HepG2 (cell line): ENCODE data around the gene C5AR1. TPM values are rescaled to one million over a fixed set of nuclear protein-coding genes. Genes with fewer than 3 reads are reported as not detected.
A peak's percentile ranks its signal among the peaks of the same experiment; 100 is the strongest.

Source experiments
- ATAC-seq: fragments of 200-7000 bp; cut with Tn5 transposase; 3 replicates; pipeline ENCODE4 v1.9.1; 2020; ENCODE audit warnings: mild to moderate bottlenecking, moderate library complexity
- BruUV-seq: library from RNA; stranded (reverse); fragments of 400-500 nt; replicated peaks from 2 replicates; lab custom pipeline; 2021; lab: Mats Ljungman, UMichigan
- CTCF ChIA-PET: fragments of 300-600 bp; formaldehyde crosslinking; extraction: SDS; loops from one replicate; lab custom pipeline; 2021; ENCODE audit warnings: low total read pairs, inconsistent platforms, low intra/inter-chr PET ratio; lab: Yijun Ruan, JAX
- POLR2A ChIA-PET: fragments of 350-600 bp; sonication (Branson Sonifier 250); formaldehyde crosslinking; loops from one replicate; lab custom pipeline; 2020; ENCODE audit warnings: antibody characterized with exemption, inconsistent platforms; lab: Yijun Ruan, JAX
- DNase-seq: peaks from one replicate; pipeline ENCODE4 v3.0.0-alpha.2; 2015; ENCODE audit warnings: low spot score
- FAIRE-seq: peaks from 3 replicates; lab custom pipeline; 2011; peaks lifted over from hg19 to GRCh38; lab: Jason Lieb, UNC
- H2AFZ ChIP-seq: one replicate; pipeline ENCODE4 v1.6.1; 2011; ENCODE audit warnings: low read length, inconsistent platforms
- H3K27ac ChIP-seq: fragments of 300-600 bp; 3 replicates; pipeline ENCODE4 v1.8.0; 2011; ENCODE audit warnings: mixed run types, mild to moderate bottlenecking, mixed read lengths, low read length, inconsistent platforms; ENCODE audit not compliant: insufficient read depth; ENCODE audit errors: extremely low read length
- H3K27me3 ChIP-seq, 2 experiments: fragments of 200-600 bp in 1 of 2; 2 replicates in 1 of 2; 3 replicates in 1 of 2; pipeline versions ENCODE4 v1.6.0 to v1.8.0; 2011; ENCODE audit warnings: low read length in 2 of 2, mild to moderate bottlenecking in 2 of 2, moderate library complexity in 2 of 2, inconsistent platforms in 1 of 2; ENCODE audit not compliant: insufficient read depth in 2 of 2, control insufficient read depth in 1 of 2
- H3K36me3 ChIP-seq, 2 experiments: fragments of 200-600 bp in 1 of 2; replicated peaks in 1 of 2; 2 replicates in 1 of 2; 3 replicates in 1 of 2; pipeline versions ENCODE4 v1.5.1 to v1.8.0; 2011; ENCODE audit warnings: low read length in 2 of 2, inconsistent platforms in 1 of 2; ENCODE audit not compliant: insufficient read depth in 2 of 2, control insufficient read depth in 1 of 2
- H3K4me1 ChIP-seq: 2 replicates; pipeline ENCODE4 v1.5.1; 2012; ENCODE audit warnings: low read length, inconsistent platforms; ENCODE audit not compliant: insufficient read depth
- H3K4me2 ChIP-seq: 2 replicates; pipeline ENCODE4 v1.6.0; 2011; ENCODE audit warnings: low read depth, low read length, inconsistent platforms
- H3K4me3 ChIP-seq, 3 experiments: fragments of 200-600 bp in 1 of 3; sonication (generic), shearing (Covaris generic) in 1 of 3; replicated peaks in 1 of 3; 2 replicates each; pipeline ENCODE4 v1.5.1; 2011 to 2016; ENCODE audit warnings: low read length in 3 of 3, inconsistent platforms in 2 of 3, low read depth in 2 of 3, mild to moderate bottlenecking in 2 of 3, control low read depth in 1 of 3, mixed read lengths in 1 of 3; ENCODE audit not compliant: insufficient read depth in 1 of 3
- H3K79me2 ChIP-seq: one replicate; pipeline ENCODE4 v1.6.1; 2011; ENCODE audit warnings: low read length, inconsistent platforms; ENCODE audit not compliant: insufficient read depth
- H3K9ac ChIP-seq: 2 replicates; pipeline ENCODE4 v1.6.0; 2011; ENCODE audit warnings: mild to moderate bottlenecking, low read depth, low read length, inconsistent platforms; ENCODE audit not compliant: insufficient read depth
- H3K9me3 ChIP-seq: 2 replicates; pipeline ENCODE4 v1.5.1; 2012; ENCODE audit warnings: mild to moderate bottlenecking, low read length
- H4K20me1 ChIP-seq: 2 replicates; pipeline ENCODE4 v1.6.0; 2011; ENCODE audit warnings: inconsistent platforms, mild to moderate bottlenecking, low read length, moderate library complexity; ENCODE audit not compliant: insufficient read depth
- ARID5B ChIP-seq: IDR thresholded peaks from 2 replicates; pipeline ENCODE4 v1.4.0; 2020; ENCODE audit warnings: mild to moderate bottlenecking, missing genetic modification reagents
- FLYWCH1 ChIP-seq: sonication (generic); formaldehyde crosslinking; IDR thresholded peaks from 2 replicates; pipeline ENCODE4 v1.8.1; 2023; ENCODE audit warnings: mild to moderate bottlenecking, missing genetic modification reagents
- HBP1 ChIP-seq: IDR thresholded peaks from 2 replicates; pipeline ENCODE4 v1.6.1; 2016; ENCODE audit warnings: low read depth, control low read depth
- RAD51 ChIP-seq: fragments of 450-650 bp; IDR thresholded peaks from 2 replicates; pipeline ENCODE4 v1.6.1; 2016; ENCODE audit warnings: borderline replicate concordance
- TARDBP ChIP-seq: sonication (generic); formaldehyde crosslinking; IDR thresholded peaks from 2 replicates; pipeline ENCODE4 v1.8.0; 2022; ENCODE audit warnings: mild to moderate bottlenecking, missing genetic modification reagents
- ZFY ChIP-seq: sonication (generic); formaldehyde crosslinking; IDR thresholded peaks from 2 replicates; pipeline ENCODE4 v1.4.0; 2020; ENCODE audit warnings: missing genetic modification reagents
- ZNF513 ChIP-seq: sonication (generic); formaldehyde crosslinking; conservative IDR thresholded peaks from 2 replicates; pipeline ENCODE4 v1.5.0; 2020; ENCODE audit warnings: missing genetic modification reagents
- ZNF570 ChIP-seq: sonication (generic); formaldehyde crosslinking; IDR thresholded peaks from 2 replicates; pipeline ENCODE4 v1.4.0; 2020; ENCODE audit warnings: mild to moderate bottlenecking, missing genetic modification reagents, borderline replicate concordance
- ZNF7 ChIP-seq: IDR thresholded peaks from 2 replicates; pipeline ENCODE4 v1.6.1; 2016; ENCODE audit warnings: missing biosample characterization, missing genetic modification reagents
- ZNF703 ChIP-seq: sonication (generic); formaldehyde crosslinking; IDR thresholded peaks from 2 replicates; pipeline ENCODE4 v1.5.1; 2020; ENCODE audit warnings: missing genetic modification reagents, mild to moderate bottlenecking, moderate library complexity, borderline replicate concordance
- WGBS: methylation state at CpG from one replicate; pipeline ENCODE4 v1.1.6; 2017; ENCODE audit warnings: low lambda C conversion rate; 5-methylcytosine and 5-hydroxymethylcytosine counted together
- in situ Hi-C: cut with HindIII; loops from 2 replicates; pipeline ENCODE4 v1.10.0; 2017; ENCODE audit warnings: low pct_unique_long_range_greater_than_20kb; ENCODE audit not compliant: extremely low pct_ligation_motif_present
- intact Hi-C: fragments of 100-400 bp; cut with micrococcal nuclease; formaldehyde crosslinking; loops from one replicate; pipeline ENCODE4 v1.10.0; 2022; ENCODE audit not compliant: unreplicated experiment
- polyA plus RNA-seq, 8 experiments: library from polyadenylated mRNA; depleted of rRNA in 3 of 8; stranded (reverse) in 7 of 8; unstranded in 1 of 8; fragments of >200 nt; fragmentation: Illumina TruSeq in 4 of 8; extraction: Trizol in 4 of 8; gene quantifications; 2 replicates each; pipeline versions ENCODE4 v1.2.1 to v1.2.3, GENCODE V29; 2011 to 2016; ENCODE audit warnings: low read depth in 4 of 8, missing spikeins in 1 of 8, mixed read lengths in 1 of 8; ENCODE audit not compliant: insufficient read depth in 1 of 8
- total RNA-seq, 5 experiments: library from RNA; depleted of rRNA; stranded (reverse); fragments of >200 nt; fragmentation: Illumina TruSeq; extraction: Trizol; gene quantifications; 2 replicates each; pipeline ENCODE4 v1.2.3, GENCODE V29; 2016; ENCODE audit warnings: low read depth in 1 of 5

The C5AR1 gene
- total and polyA plus RNA-seq, 2 of the 13 experiments (the other 11 are each of a cell fraction or from before 2014, with no cell fraction given), result 0.07 to 1.6 TPM

GRCh38 chr19:47324502-47324901 is 14.8 kb downstream of the C5AR1 start:
- ATAC-seq (no peak), DNase-seq (no peak), FAIRE-seq (no peak)
- in situ Hi-C loops (no loop called here), intact Hi-C loops (no loop called here)
- Histone ChIP-seq H3K79me2 (no peaks in the 10 kb centered on the region), H3K4me2 (no peak overlapping the region), H3K27ac (no peak overlapping the region), H3K4me1 (0 out of 2 replicates have a peak, but pooled peaks cover 8% of the 10 kb centered on the region), H4K20me1 (no peaks in the 10 kb centered on the region), H3K4me3 (no peak overlapping the region), H2AFZ (no peak overlapping the region), H3K36me3 (no peaks in the 10 kb centered on the region), H3K9me3 (no peaks in the 10 kb centered on the region), H3K27me3 (peaks cover 3 to 7% of the 10 kb centered on the region in 2 experiments; a peak in 1 of 5 replicates), H3K9ac (no peak overlapping the region)
- no peak for TF ChIP-seq ZNF7 (CRISPR knock-in tag)
- TF ChIP-seq HBP1 (CRISPR knock-in tag), result no peak
- no peak for TF ChIP-seq TARDBP (CRISPR knock-in tag)
- TF ChIP-seq ZNF570, result no peak
- TF ChIP-seq ZNF703 (CRISPR knock-in tag), result no peak
- TF ChIP-seq RAD51, result 0 out of 2 replicates have a peak, but pooled peaks have one; percentile 4
- no peak for TF ChIP-seq ZFY (CRISPR knock-in tag)
- BruUV-seq, result no TSS peak
- WGBS, result 14% methylated on average over 5 of the region's 9 CpGs
- POLR2A ChIA-PET, result no interaction called here
- CTCF ChIA-PET, result no interaction called here

GRCh38 chr19:47330466-47330869 is 20.8 kb downstream of the C5AR1 start:
- no peak overlapping the region for H3K27ac ChIP-seq
- peak; percentile 48 for ATAC-seq
- intact Hi-C loops, result no loop called here
- TF ChIP-seq ZNF513 (CRISPR knock-in tag) (no peak), FLYWCH1 (CRISPR knock-in tag) (no peak), ARID5B (CRISPR knock-in tag) (peak; percentile 24; the same call in 1 of the 2 replicates)

More at GRCh38 chr19:47330466-47330869, 20.8 kb downstream of the C5AR1 start:
- POLR2A ChIA-PET, result interaction anchor here (1.1 to 2.6 kb wide), 2 partner anchors 15 to 18 kb away, joined by 3 to 8 read pairs; partner anchors contain the start of gene DHX34
- peaks cover 1 to 18% of the 10 kb centered on the region in 2 experiments; a peak in 4 of 5 replicates for H3K27me3 ChIP-seq
- peak overlapping the region; percentile 88 for H2AFZ ChIP-seq
- WGBS, result 1% methylated on average over 9 of the region's 9 CpGs
- H3K36me3 ChIP-seq, result no peaks in the 10 kb centered on the region
- H3K4me1 ChIP-seq, result peaks cover 33% of the 10 kb centered on the region
- H4K20me1 ChIP-seq, result no peaks in the 10 kb centered on the region
- no peaks in the 10 kb centered on the region for H3K9me3 ChIP-seq
- BruUV-seq, result no TSS peak
- H3K4me2 ChIP-seq, result peak overlapping the region; percentile 84
- in situ Hi-C loops, result no loop called here
- H3K4me3 ChIP-seq, result peak overlapping the region in 2 of 3 experiments; percentile 49 to 67; a peak in 5 of 6 replicates
- no peaks in the 10 kb centered on the region for H3K79me2 ChIP-seq
- CTCF ChIA-PET, result no interaction called here
- no peak for FAIRE-seq
- DNase-seq, result no peak
- H3K9ac ChIP-seq, result peak overlapping the region; percentile 56; the same call in 1 of the 2 replicates
